ENCODE results near the gene MEI4.
"Not testable (repeated sequence)": the region's sequence is repeated elsewhere in the genome, so short reads cannot be mapped to it uniquely, and the experiment has no call there.

MEI4 gene

GRCh38 chr6:77653816-77654215 lies 977 bp downstream of the MEI4 start:
- TF ChIP-seq GATA1 (IDR thresholded peaks at IDR 0.05; ENCODE audit: low read depth, low read length) (no peak), POLR2A (IDR thresholded peaks at IDR 0.05; ENCODE audit: low read length) (no peak)
- DNase-seq: no peak

GRCh38 chr6:77655035-77655434 lies 2.2 kb downstream of the MEI4 start:
- DNase-seq: not testable (repeated sequence)

GRCh38 chr6:77656999-77657764 lies 4.3 kb downstream of the MEI4 start:
- no peak for DNase-seq
- TF ChIP-seq POLR2A (IDR thresholded peaks at IDR 0.05; ENCODE audit: low read length): no peak
- no peak for TF ChIP-seq GATA1 (IDR thresholded peaks at IDR 0.05; ENCODE audit: low read depth, low read length)

- TF ChIP-seq POLR2A (IDR thresholded peaks at IDR 0.05; ENCODE audit: low read length): no peak
- no peak for TF ChIP-seq GATA1 (IDR thresholded peaks at IDR 0.05; ENCODE audit: low read depth, low read length)
- no peak for DNase-seq
Measured at GRCh38 chr6:77666340-77666739, 13.5 kb downstream of the MEI4 start.

GRCh38 chr6:77666846-77667245 lies 14.0 kb downstream of the MEI4 start:
- DNase-seq: no peak
- no peak for TF ChIP-seq POLR2A (IDR thresholded peaks at IDR 0.05; ENCODE audit: low read length)
- no peak for TF ChIP-seq GATA1 (IDR thresholded peaks at IDR 0.05; ENCODE audit: low read depth, low read length)

GRCh38 chr6:77669913-77670312 lies 17.1 kb downstream of the MEI4 start:
- TF ChIP-seq GATA1 (IDR thresholded peaks at IDR 0.05; ENCODE audit: low read depth, low read length): no peak
- no peak for DNase-seq

GRCh38 chr6:77674211-77674610 lies 21.4 kb downstream of the MEI4 start:
- TF ChIP-seq GATA1 (IDR thresholded peaks at IDR 0.05; ENCODE audit: low read depth, low read length) (no peak), POLR2A (IDR thresholded peaks at IDR 0.05; ENCODE audit: low read length) (no peak)
- DNase-seq: no peak

- TF ChIP-seq GATA1 (IDR thresholded peaks at IDR 0.05; ENCODE audit: low read depth, low read length): no peak
- no peak for TF ChIP-seq POLR2A (IDR thresholded peaks at IDR 0.05; ENCODE audit: low read length)
- no peak for DNase-seq
Measured at GRCh38 chr6:77678048-77678447, 25.2 kb downstream of the MEI4 start.

- TF ChIP-seq POLR2A (IDR thresholded peaks at IDR 0.05; ENCODE audit: low read length) (no peak), GATA1 (IDR thresholded peaks at IDR 0.05; ENCODE audit: low read depth, low read length) (no peak)
- no peak for DNase-seq
Measured at GRCh38 chr6:77683515-77683914, 30.7 kb downstream of the MEI4 start.

- DNase-seq: no peak
- TF ChIP-seq GATA1 (IDR thresholded peaks at IDR 0.05; ENCODE audit: low read depth, low read length): no peak
- TF ChIP-seq POLR2A (IDR thresholded peaks at IDR 0.05; ENCODE audit: low read length): no peak
Measured at GRCh38 chr6:77686931-77687330, 34.1 kb downstream of the MEI4 start.

- no peak for DNase-seq
- TF ChIP-seq GATA1 (IDR thresholded peaks at IDR 0.05; ENCODE audit: low read depth, low read length): no peak
- TF ChIP-seq POLR2A (IDR thresholded peaks at IDR 0.05; ENCODE audit: low read length): no peak
Measured at GRCh38 chr6:77688649-77689048, 35.8 kb downstream of the MEI4 start.

- DNase-seq: not testable (repeated sequence)
Measured at GRCh38 chr6:77700095-77700494, 47.3 kb downstream of the MEI4 start.

GRCh38 chr6:77707603-77708002 lies 54.8 kb downstream of the MEI4 start:
- no peak for DNase-seq
- TF ChIP-seq GATA1 (IDR thresholded peaks at IDR 0.05; ENCODE audit: low read depth, low read length) (no peak), POLR2A (IDR thresholded peaks at IDR 0.05; ENCODE audit: low read length) (no peak)

GRCh38 chr6:77715588-77715987 lies 62.7 kb downstream of the MEI4 start:
- TF ChIP-seq GATA1 (IDR thresholded peaks at IDR 0.05; ENCODE audit: low read depth, low read length): no peak
- TF ChIP-seq POLR2A (IDR thresholded peaks at IDR 0.05; ENCODE audit: low read length): no peak
- no peak for DNase-seq

GRCh38 chr6:77716311-77716710 lies 63.5 kb downstream of the MEI4 start:
- no peak for TF ChIP-seq POLR2A (IDR thresholded peaks at IDR 0.05; ENCODE audit: low read length)
- TF ChIP-seq GATA1 (IDR thresholded peaks at IDR 0.05; ENCODE audit: low read depth, low read length): no peak

GRCh38 chr6:77736010-77736409 lies 83.2 kb downstream of the MEI4 start:
- not testable (repeated sequence) for DNase-seq

More at GRCh38 chr6:77716311-77716710, 63.5 kb downstream of the MEI4 start:
- DNase-seq: no peak

All from erythroblast (primary cell).